ENCODE measurements around the gene PYM1.
"Not testable (repeated sequence)": the region's sequence is repeated elsewhere in the genome, so short reads cannot be mapped to it uniquely, and the experiment has no call there.

Gene PYM1

DNA sequence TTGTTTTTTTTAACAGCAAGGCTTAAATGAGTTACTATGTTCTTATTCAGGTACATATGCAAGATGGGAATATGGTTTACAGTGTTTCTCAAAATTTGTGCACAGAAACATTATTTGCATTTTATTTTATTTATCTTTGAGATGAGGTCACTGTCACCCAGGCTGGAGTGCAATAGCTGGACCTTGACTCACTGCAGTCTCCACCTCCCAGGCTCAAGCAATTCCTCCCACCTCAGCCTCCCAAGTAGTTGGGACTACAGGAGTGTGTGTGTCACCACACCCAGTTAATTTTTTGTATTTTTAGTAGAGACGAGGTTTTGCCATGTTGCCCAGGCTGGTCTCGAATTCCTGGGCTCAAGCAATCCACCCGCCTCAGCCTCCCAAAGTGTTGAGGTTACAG is 8.7 kb downstream of the PYM1 start:
- H2AFZ ChIP-seq (ENCODE audit: insufficient read depth, low read length, poor library complexity); H3K79me2 ChIP-seq (ENCODE audit: control insufficient read depth, insufficient read depth, low read length, poor library complexity): not testable (repeated sequence)
- WGBS (ENCODE audit: extremely low coverage, insufficient coverage, insufficient read length), result no CpG with 5 or more reads among the region's 3 CpGs

DNA sequence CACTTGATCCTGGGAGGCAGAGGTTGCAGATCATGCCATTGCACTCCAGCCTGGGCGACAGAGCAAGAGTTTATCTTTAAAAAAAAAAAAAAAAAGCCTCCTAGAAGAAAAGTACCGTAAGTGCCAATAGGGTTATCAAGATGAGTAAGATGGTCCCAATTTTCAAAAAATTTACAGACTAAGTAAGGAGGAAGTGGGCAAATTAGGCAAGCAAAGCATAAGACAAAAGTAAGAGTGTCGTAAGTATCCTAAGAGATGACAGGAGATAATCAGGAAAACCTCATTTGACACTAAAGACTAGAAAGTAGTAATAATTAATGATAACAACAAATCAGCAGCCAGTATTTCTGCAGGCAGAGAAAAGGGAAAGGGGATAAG is 12.2 kb downstream of the PYM1 start:
- no peak overlapping the region for H2AK5ac ChIP-seq (ENCODE audit: low read length)
- no peak for DNase-seq
- H3K4ac ChIP-seq (ENCODE audit: low read depth, low read length), result no peak overlapping the region
- no peak overlapping the region for H2BK5ac ChIP-seq (ENCODE audit: low read depth, low read length, poor library complexity)
- no peaks in the 10 kb centered on the region for H3K4me1 ChIP-seq (ENCODE audit: control insufficient read depth in 1 of 2, insufficient read depth in 2 of 2, low read length in 2 of 2)
- H3K4me2 ChIP-seq (ENCODE audit: low read length), result no peak overlapping the region
- WGBS (ENCODE audit: extremely low coverage, insufficient coverage, insufficient read length), result no CpG with 5 or more reads among the region's 3 CpGs
- H3K36me3 ChIP-seq (ENCODE audit: control insufficient read depth in 1 of 2, insufficient read depth in 2 of 2, low read length in 2 of 2), result peaks cover 2 to 13% of the 10 kb centered on the region in 2 experiments
- H3K27me3 ChIP-seq (ENCODE audit: insufficient read depth, low read length), result no peaks in the 10 kb centered on the region
- H3K27ac ChIP-seq (ENCODE audit: low read depth, low read length), result no peak overlapping the region
- H3K9ac ChIP-seq (ENCODE audit: low read length), result no peak overlapping the region
- no peak overlapping the region for H2BK12ac ChIP-seq (ENCODE audit: low read length)
- no peaks in the 10 kb centered on the region for H3K9me3 ChIP-seq (ENCODE audit: insufficient read depth, low read depth, low read length)
- H3K4me3 ChIP-seq (ENCODE audit: low read depth, low read length), result no peak overlapping the region
- H2BK120ac ChIP-seq (ENCODE audit: insufficient read depth, low read length, poor library complexity), result no peak overlapping the region
- H3K79me2 ChIP-seq (ENCODE audit: control insufficient read depth, insufficient read depth, low read length, poor library complexity), result peaks cover 8% of the 10 kb centered on the region
- no peaks in the 10 kb centered on the region for H3K79me1 ChIP-seq (ENCODE audit: low read length)
- no peak overlapping the region for H4K12ac ChIP-seq (ENCODE audit: low read depth, low read length)
- no peak overlapping the region for H4K91ac ChIP-seq (ENCODE audit: low read depth, low read length)
- H4K8ac ChIP-seq (ENCODE audit: low read depth, low read length), result no peak overlapping the region
- no peak overlapping the region for H3K23ac ChIP-seq (ENCODE audit: low read length)
- H3K14ac ChIP-seq (ENCODE audit: low read length), result no peak overlapping the region
- no peak overlapping the region for H2AFZ ChIP-seq (ENCODE audit: insufficient read depth, low read length, poor library complexity)
- H3K18ac ChIP-seq (ENCODE audit: low read length), result no peak overlapping the region

More for the DNA sequence above, 8.7 kb downstream of the PYM1 start:
- not testable (repeated sequence) for H4K91ac ChIP-seq (ENCODE audit: low read depth, low read length); H3K27ac ChIP-seq (ENCODE audit: low read depth, low read length); H3K36me3 ChIP-seq (ENCODE audit: control insufficient read depth in 1 of 2, insufficient read depth in 2 of 2, low read length in 2 of 2); H3K23ac ChIP-seq (ENCODE audit: low read length); H3K4me3 ChIP-seq (ENCODE audit: low read depth, low read length); H3K9ac ChIP-seq (ENCODE audit: low read length); H4K12ac ChIP-seq (ENCODE audit: low read depth, low read length); H2AK5ac ChIP-seq (ENCODE audit: low read length); H3K14ac ChIP-seq (ENCODE audit: low read length); H3K79me1 ChIP-seq (ENCODE audit: low read length); H3K9me3 ChIP-seq (ENCODE audit: insufficient read depth, low read depth, low read length); H2BK5ac ChIP-seq (ENCODE audit: low read depth, low read length, poor library complexity); H3K4me1 ChIP-seq (ENCODE audit: control insufficient read depth in 1 of 2, insufficient read depth in 2 of 2, low read length in 2 of 2); H3K18ac ChIP-seq (ENCODE audit: low read length); H4K8ac ChIP-seq (ENCODE audit: low read depth, low read length); H3K27me3 ChIP-seq (ENCODE audit: insufficient read depth, low read length); H2BK120ac ChIP-seq (ENCODE audit: insufficient read depth, low read length, poor library complexity); H2BK12ac ChIP-seq (ENCODE audit: low read length); H3K4me2 ChIP-seq (ENCODE audit: low read length)
- DNase-seq, result peak in 1 of 2 donors; percentile 18
- H3K4ac ChIP-seq (ENCODE audit: low read depth, low read length), result peak overlapping the region; percentile 55

DNA sequence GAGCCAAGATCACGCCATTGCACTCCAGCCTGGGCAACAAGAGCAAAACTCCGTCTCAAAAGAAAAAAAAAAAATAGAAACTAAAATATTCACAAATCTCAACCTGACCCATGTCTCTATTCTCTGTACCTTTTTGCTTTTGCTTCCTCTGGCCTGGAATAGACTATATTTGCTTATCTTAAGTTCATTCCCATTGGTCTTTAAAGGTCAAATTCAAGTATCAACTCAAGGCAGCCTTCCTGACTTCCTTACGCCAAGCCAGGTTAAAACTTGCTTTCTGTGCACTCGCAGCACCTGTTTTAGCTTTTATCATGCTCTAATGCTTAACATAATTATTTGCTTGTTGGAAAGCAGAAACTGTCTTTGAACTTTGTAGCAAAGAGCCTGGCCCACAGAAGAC is 14.8 kb downstream of the PYM1 start:
- Histone ChIP-seq H3K4ac (ENCODE audit: low read depth, low read length) (no peak overlapping the region), H3K23ac (ENCODE audit: low read length) (no peak overlapping the region), H2BK12ac (ENCODE audit: low read length) (no peak overlapping the region), H3K79me2 (ENCODE audit: control insufficient read depth, insufficient read depth, low read length, poor library complexity) (peaks cover 4% of the 10 kb centered on the region), H2BK5ac (ENCODE audit: low read depth, low read length, poor library complexity) (no peak overlapping the region), H2BK120ac (ENCODE audit: insufficient read depth, low read length, poor library complexity) (no peak overlapping the region), H4K8ac (ENCODE audit: low read depth, low read length) (no peak overlapping the region), H4K91ac (ENCODE audit: low read depth, low read length) (no peak overlapping the region), H3K4me2 (ENCODE audit: low read length) (no peak overlapping the region), H3K4me3 (ENCODE audit: low read depth, low read length) (no peak overlapping the region), H3K79me1 (ENCODE audit: low read length) (no peaks in the 10 kb centered on the region), H3K14ac (ENCODE audit: low read length) (no peak overlapping the region), H3K27ac (ENCODE audit: low read depth, low read length) (no peak overlapping the region), H3K9me3 (ENCODE audit: insufficient read depth, low read depth, low read length) (no peaks in the 10 kb centered on the region), H2AK5ac (ENCODE audit: low read length) (no peak overlapping the region), H3K4me1 (ENCODE audit: control insufficient read depth in 1 of 2, insufficient read depth in 2 of 2, low read length in 2 of 2) (no peaks in the 10 kb centered on the region), H2AFZ (ENCODE audit: insufficient read depth, low read length, poor library complexity) (no peak overlapping the region), H3K9ac (ENCODE audit: low read length) (no peak overlapping the region), H3K36me3 (ENCODE audit: control insufficient read depth in 1 of 2, insufficient read depth in 2 of 2, low read length in 2 of 2) (peaks cover 2 to 12% of the 10 kb centered on the region in 2 experiments), H3K27me3 (ENCODE audit: insufficient read depth, low read length) (no peaks in the 10 kb centered on the region), H4K12ac (ENCODE audit: low read depth, low read length) (no peak overlapping the region), H3K18ac (ENCODE audit: low read length) (no peak overlapping the region)
- WGBS (ENCODE audit: extremely low coverage, insufficient coverage, insufficient read length), result no CpG with 5 or more reads among the region's 4 CpGs
- no peak for DNase-seq

DNA sequence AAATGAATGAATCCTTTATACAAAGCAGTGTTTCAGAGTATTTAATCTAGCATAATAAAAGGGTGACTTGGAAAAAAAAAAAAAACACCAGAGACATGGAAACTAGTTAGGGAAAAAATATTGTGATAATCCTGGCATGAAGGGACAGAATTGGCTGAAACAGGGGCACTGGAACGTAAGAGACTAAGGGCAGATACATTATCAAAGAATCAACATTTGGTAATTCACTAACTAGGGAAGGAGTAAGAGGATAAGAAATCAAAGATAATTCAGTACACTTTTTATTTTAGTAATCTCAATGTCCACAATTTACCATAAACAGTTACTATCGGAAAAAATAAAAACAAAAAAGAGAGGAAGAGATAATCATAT is 18.2 kb downstream of the PYM1 start:
- Histone ChIP-seq H3K9ac (ENCODE audit: low read length) (no peak overlapping the region), H2AK5ac (ENCODE audit: low read length) (no peak overlapping the region), H3K18ac (ENCODE audit: low read length) (no peak overlapping the region), H3K23ac (ENCODE audit: low read length) (no peak overlapping the region), H3K27ac (ENCODE audit: low read depth, low read length) (no peak overlapping the region), H3K9me3 (ENCODE audit: insufficient read depth, low read depth, low read length) (no peaks in the 10 kb centered on the region), H3K4me1 (ENCODE audit: control insufficient read depth in 1 of 2, insufficient read depth in 2 of 2, low read length in 2 of 2) (no peaks in the 10 kb centered on the region), H3K36me3 (ENCODE audit: control insufficient read depth in 1 of 2, insufficient read depth in 2 of 2, low read length in 2 of 2) (peaks cover 2 to 13% of the 10 kb centered on the region in 2 experiments), H3K4me2 (ENCODE audit: low read length) (no peak overlapping the region), H4K8ac (ENCODE audit: low read depth, low read length) (no peak overlapping the region), H2BK5ac (ENCODE audit: low read depth, low read length, poor library complexity) (no peak overlapping the region), H2AFZ (ENCODE audit: insufficient read depth, low read length, poor library complexity) (no peak overlapping the region), H3K4me3 (ENCODE audit: low read depth, low read length) (no peak overlapping the region), H3K79me1 (ENCODE audit: low read length) (no peaks in the 10 kb centered on the region), H3K79me2 (ENCODE audit: control insufficient read depth, insufficient read depth, low read length, poor library complexity) (peaks cover 2% of the 10 kb centered on the region), H2BK12ac (ENCODE audit: low read length) (no peak overlapping the region), H3K14ac (ENCODE audit: low read length) (no peak overlapping the region), H4K91ac (ENCODE audit: low read depth, low read length) (no peak overlapping the region), H4K12ac (ENCODE audit: low read depth, low read length) (no peak overlapping the region), H3K4ac (ENCODE audit: low read depth, low read length) (no peak overlapping the region), H2BK120ac (ENCODE audit: insufficient read depth, low read length, poor library complexity) (no peak overlapping the region), H3K27me3 (ENCODE audit: insufficient read depth, low read length) (no peaks in the 10 kb centered on the region)
- DNase-seq, result no peak
- no CpG with 5 or more reads among the region's 2 CpGs for WGBS (ENCODE audit: extremely low coverage, insufficient coverage, insufficient read length)
